ENCODE data around the gene UCP2.
A peak's percentile ranks its signal among the peaks of the same experiment; 100 is the strongest.

Gene UCP2

DNA sequence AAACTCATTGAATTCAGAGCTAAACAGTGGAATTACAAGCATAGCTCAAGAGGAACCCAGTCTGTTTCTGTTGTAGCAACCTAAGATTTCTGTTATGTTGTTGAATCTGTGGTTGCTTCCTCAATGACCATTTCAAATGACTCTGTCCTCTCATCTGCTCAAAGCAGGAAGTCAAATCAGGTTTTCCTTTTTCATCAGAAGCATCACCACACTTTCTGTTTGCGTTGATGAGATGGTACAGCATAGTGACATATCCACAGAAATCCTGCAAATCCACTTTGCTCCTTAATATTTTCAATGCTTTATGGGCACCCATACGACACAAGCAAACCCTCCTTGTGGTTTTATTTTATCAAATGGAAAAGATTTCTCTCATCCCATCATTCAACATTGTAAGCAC lies 12.6 kb upstream of the UCP2 start:
- H3K27ac ChIP-seq (ENCODE audit: low read depth, low read length) = peak overlapping the region; percentile 97
- TF ChIP-seq, protein P1, sequence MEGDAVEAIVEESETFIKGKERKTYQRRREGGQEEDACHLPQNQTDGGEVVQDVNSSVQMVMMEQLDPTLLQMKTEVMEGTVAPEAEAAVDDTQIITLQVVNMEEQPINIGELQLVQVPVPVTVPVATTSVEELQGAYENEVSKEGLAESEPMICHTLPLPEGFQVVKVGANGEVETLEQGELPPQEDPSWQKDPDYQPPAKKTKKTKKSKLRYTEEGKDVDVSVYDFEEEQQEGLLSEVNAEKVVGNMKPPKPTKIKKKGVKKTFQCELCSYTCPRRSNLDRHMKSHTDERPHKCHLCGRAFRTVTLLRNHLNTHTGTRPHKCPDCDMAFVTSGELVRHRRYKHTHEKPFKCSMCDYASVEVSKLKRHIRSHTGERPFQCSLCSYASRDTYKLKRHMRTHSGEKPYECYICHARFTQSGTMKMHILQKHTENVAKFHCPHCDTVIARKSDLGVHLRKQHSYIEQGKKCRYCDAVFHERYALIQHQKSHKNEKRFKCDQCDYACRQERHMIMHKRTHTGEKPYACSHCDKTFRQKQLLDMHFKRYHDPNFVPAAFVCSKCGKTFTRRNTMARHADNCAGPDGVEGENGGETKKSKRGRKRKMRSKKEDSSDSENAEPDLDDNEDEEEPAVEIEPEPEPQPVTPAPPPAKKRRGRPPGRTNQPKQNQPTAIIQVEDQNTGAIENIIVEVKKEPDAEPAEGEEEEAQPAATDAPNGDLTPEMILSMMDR (IDR thresholded peaks at IDR 0.05; ENCODE audit: low read depth, low read length, poor library complexity, severe bottlenecking) = no peak
- no peaks in the 10 kb centered on the region for H4K20me1 ChIP-seq (ENCODE audit: control insufficient read depth, insufficient read depth, low read depth, low read length)
- H3K9me2 ChIP-seq (replicated peaks; ENCODE audit: control insufficient read depth, low read length) = no peaks in the 10 kb centered on the region
- H3K4me1 ChIP-seq (ENCODE audit: control insufficient read depth, low read length) = peaks cover 100% of the 10 kb centered on the region
- H3K36me3 ChIP-seq (ENCODE audit: control insufficient read depth, low read length) = no peaks in the 10 kb centered on the region
- H3K9me3 ChIP-seq (ENCODE audit: control insufficient read depth, insufficient read depth, low read length) = no peaks in the 10 kb centered on the region
- no peaks in the 10 kb centered on the region for H3K27me3 ChIP-seq (ENCODE audit: control insufficient read depth, low read length)
- peak overlapping the region; percentile 63 for H3K4me3 ChIP-seq (ENCODE audit: low read length)
- H3K79me2 ChIP-seq (ENCODE audit: control insufficient read depth, low read length) = no peaks in the 10 kb centered on the region
- peaks cover 73% of the 10 kb centered on the region for H3F3A ChIP-seq (ENCODE audit: control insufficient read depth, insufficient read depth)
- peak overlapping the region; percentile 85 for H3K4me2 ChIP-seq (ENCODE audit: low read length)

DNA sequence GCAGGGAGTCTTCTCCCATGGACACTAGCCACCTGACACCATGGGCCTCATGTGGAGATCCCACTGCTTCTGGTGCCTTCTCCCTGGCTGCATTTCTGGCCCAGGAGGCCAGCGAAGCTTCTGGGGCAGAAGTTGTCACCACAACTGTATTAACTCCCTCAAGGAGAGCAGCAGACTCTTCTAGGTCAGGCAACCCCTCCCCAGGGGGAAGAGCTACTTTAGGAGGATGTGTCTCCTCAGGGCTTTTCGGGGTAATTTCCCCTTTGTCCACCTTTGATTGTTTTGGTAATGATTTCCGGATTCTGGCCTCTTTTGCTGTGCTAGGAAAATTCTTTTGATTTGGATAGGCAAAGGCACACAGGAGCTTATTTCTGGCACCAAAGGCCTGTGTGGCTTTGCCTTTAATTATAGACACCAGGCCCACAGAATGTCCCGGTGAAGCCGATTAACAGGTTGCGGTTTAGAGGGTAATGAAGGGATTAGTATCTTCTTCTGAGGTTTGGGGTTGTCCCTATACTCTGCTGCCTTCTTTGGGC lies 8.9 kb upstream of the UCP2 start:
- Histone ChIP-seq H3K79me2 (ENCODE audit: control insufficient read depth, low read length) (no peaks in the 10 kb centered on the region), H3K27ac (ENCODE audit: low read depth, low read length) (peak overlapping the region; percentile 97), H3K36me3 (ENCODE audit: control insufficient read depth, low read length) (no peaks in the 10 kb centered on the region), H3F3A (ENCODE audit: control insufficient read depth, insufficient read depth) (peaks cover 72% of the 10 kb centered on the region), H4K20me1 (ENCODE audit: control insufficient read depth, insufficient read depth, low read depth, low read length) (no peaks in the 10 kb centered on the region), H3K4me2 (ENCODE audit: low read length) (peak overlapping the region; percentile 86), H3K27me3 (ENCODE audit: control insufficient read depth, low read length) (no peaks in the 10 kb centered on the region), H3K4me3 (ENCODE audit: low read length) (peak overlapping the region; percentile 50), H3K9me2 (replicated peaks; ENCODE audit: control insufficient read depth, low read length) (no peaks in the 10 kb centered on the region), H3K4me1 (ENCODE audit: control insufficient read depth, low read length) (peaks cover 92% of the 10 kb centered on the region), H3K9me3 (ENCODE audit: control insufficient read depth, insufficient read depth, low read length) (no peaks in the 10 kb centered on the region)
- TF ChIP-seq EZH2phosphoT487 (IDR thresholded peaks at IDR 0.05; ENCODE audit: borderline replicate concordance, low read length) = no peak
- TF ChIP-seq, protein P1 (IDR thresholded peaks at IDR 0.05; ENCODE audit: low read depth, low read length, poor library complexity, severe bottlenecking) = no peak

DNA sequence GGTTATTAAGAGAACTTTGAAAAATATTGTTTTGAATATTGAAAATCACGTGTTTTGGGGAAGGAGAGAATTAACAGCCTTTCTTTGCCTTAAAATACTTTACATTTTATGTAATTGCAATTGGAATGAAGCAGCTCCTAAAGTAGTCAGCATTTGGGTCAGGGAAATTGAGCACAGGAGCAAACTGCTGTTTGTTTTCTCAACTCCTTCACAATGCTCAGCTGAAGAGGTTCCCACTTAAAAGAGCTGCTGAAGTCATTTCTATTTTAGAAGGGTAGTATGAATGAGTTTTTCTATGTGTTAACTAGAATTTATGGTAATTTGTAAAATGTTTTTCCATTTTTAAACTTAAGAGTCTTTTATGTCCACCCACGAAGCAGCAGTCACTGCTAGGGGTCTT lies 8.1 kb upstream of the UCP2 start:
- Histone ChIP-seq H3K79me2 (ENCODE audit: control insufficient read depth, low read length) (no peaks in the 10 kb centered on the region), H3K9me3 (ENCODE audit: control insufficient read depth, insufficient read depth, low read length) (no peaks in the 10 kb centered on the region), H4K20me1 (ENCODE audit: control insufficient read depth, insufficient read depth, low read depth, low read length) (no peaks in the 10 kb centered on the region), H3K4me2 (ENCODE audit: low read length) (peak overlapping the region; percentile 86), H3K27ac (ENCODE audit: low read depth, low read length) (peak overlapping the region; percentile 97), H3K9me2 (replicated peaks; ENCODE audit: control insufficient read depth, low read length) (no peaks in the 10 kb centered on the region), H3K36me3 (ENCODE audit: control insufficient read depth, low read length) (no peaks in the 10 kb centered on the region), H3K4me1 (ENCODE audit: control insufficient read depth, low read length) (peaks cover 92% of the 10 kb centered on the region), H3F3A (ENCODE audit: control insufficient read depth, insufficient read depth) (peaks cover 64% of the 10 kb centered on the region), H3K4me3 (ENCODE audit: low read length) (peak overlapping the region; percentile 50), H3K27me3 (ENCODE audit: control insufficient read depth, low read length) (no peaks in the 10 kb centered on the region)
- no peak for TF ChIP-seq EZH2phosphoT487 (IDR thresholded peaks at IDR 0.05; ENCODE audit: borderline replicate concordance, low read length)
- TF ChIP-seq, protein P1 (IDR thresholded peaks at IDR 0.05; ENCODE audit: low read depth, low read length, poor library complexity, severe bottlenecking) = no peak

Measured in DOHH2 (cell line).